Erythroblast (primary cell): ENCODE data around the gene CELF4.

Experiments
- GATA1 ChIP-seq: IDR thresholded peaks from 2 replicates; pipeline ENCODE4 v1.6.1; 2011; ENCODE audit warnings: low read depth, mild to moderate bottlenecking, control low read depth, low read length, moderate library complexity
- POLR2A ChIP-seq: IDR thresholded peaks from 2 replicates; pipeline ENCODE4 v1.6.1; 2011; ENCODE audit warnings: mild to moderate bottlenecking, low read length

GRCh38 chr18:37440206-37440605 lies 125.4 kb downstream of the CELF4 start:
- TF ChIP-seq POLR2A: no peak
- no peak for TF ChIP-seq GATA1
